Renal pelvis (tissue), 4 donors: Measurements from ENCODE around the gene MICAL1. TPM values are rescaled to one million over a fixed set of nuclear protein-coding genes. Genes with fewer than 3 reads are reported as not detected.

Experiments
- DNase-seq: peaks from one replicate; pipeline ENCODE4 v3.0.0-alpha.2; 2013
- polyA plus RNA-seq, 3 donors: library from polyadenylated mRNA; unstranded; fragments of 120-200 nt; gene quantifications; one replicate each; pipeline ENCODE4 v1.2.1, GENCODE V29; 2013; ENCODE audit not compliant: insufficient read length in 3 of 3

Gene MICAL1
- polyA plus RNA-seq, 3 donors = 25.8 to 32.5 (median 32.4) TPM

- DNase-seq = peak; percentile 95
These were observed 15.1 kb downstream of the MICAL1 start, which contains the start of the genes PPIL6 and SMPD2 for GRCh38 chr6:109440331-109441068. TSS of gene PPIL6 (minus strand) at chr6:109440628. CDS start at chr6:109440590, 38 bp downstream. TSS of gene SMPD2 (plus strand) at chr6:109440724. CDS start at chr6:109441122, 398 bp downstream.

- DNase-seq = no peak
These were observed 19.5 kb downstream of the MICAL1 start for GRCh38 chr6:109436041-109436440.

DNA sequence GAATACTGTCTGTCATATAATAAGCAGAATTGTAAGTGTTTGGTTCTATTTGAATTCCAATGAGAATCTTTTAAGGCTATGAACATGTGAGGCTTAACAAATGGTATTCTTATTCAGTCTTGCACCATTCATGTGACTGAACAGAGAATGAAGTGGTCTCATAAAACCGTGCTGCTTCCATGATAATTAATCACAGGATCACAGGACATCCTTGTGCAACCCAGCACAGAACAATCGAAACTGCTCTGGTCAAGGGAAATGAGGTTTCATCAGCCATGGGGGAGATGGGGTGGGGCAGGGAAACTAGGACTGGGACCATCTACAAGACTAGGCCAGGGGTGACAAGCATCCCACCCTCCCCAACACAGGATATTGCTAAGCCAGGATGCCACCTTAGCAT is 21.1 kb downstream of the MICAL1 start:
- no peak for DNase-seq

- no peak for DNase-seq
These were observed 26.1 kb downstream of the MICAL1 start for GRCh38 chr6:109429496-109429895.

DNA sequence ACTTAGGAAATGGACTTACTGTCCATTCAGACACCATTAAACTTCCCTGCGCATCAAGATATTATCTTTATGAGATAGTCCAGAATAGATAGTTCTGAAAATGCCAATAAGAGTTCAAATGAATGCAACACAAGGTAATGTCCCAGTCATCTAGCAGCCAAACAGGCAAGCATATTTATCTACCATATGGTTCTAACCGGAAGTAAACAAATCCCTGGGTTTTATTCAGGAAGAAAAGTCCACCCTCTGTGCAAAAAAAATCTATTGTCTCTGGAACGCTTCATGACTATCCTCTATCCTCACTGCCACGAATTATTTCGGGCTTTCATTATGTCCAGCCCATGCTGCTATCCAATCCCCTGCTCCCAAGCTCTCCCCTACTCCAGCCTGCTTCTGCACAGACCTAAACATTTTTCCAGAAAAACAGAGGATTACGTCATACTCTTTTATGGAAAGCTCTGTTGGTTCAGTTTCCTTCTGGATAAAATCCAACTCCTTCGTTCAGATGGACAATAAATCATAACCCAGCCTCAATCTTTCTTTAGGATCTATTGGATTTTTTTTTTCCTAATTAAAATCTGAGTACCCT is 26.6 kb downstream of the MICAL1 start:
- DNase-seq = peak; percentile 39

DNA sequence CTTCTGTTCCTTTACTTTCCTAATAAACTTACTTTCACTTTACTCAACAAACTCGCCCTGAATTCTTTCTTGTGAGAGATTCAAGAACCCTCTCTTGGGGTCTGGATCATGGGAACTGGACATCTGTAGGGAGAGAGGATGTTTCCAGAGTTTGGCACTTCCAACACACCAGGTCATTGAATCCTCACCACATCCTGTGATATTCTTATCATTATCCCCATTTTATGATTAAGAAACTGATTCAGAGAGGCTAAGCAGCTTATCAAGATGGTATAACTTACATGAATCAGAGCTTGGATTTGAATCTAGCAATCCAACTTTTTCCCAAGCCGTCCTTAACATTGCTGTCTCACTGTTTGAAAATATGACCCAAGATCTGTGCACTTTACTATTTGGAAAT is 30.6 kb downstream of the MICAL1 start:
- no peak for DNase-seq

DNA sequence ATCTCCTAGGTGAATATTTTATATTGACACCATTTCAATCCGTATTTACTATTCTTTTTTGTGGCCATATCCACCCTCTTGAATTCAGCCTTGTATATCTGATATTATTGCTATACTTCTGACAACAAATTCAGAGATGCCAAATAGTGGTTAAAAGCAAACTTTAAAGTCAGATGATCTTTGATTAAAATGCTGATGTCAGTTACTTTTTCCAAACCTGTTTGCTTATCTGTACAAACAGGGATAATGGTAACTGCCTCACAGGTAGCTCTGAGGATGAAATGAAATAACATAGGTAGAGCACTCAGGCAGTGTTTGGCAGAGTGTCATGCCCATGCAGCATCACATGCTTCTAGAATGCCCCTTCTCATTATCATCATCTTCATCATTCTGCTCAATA is 34.4 kb downstream of the MICAL1 start:
- DNase-seq = no peak

DNA sequence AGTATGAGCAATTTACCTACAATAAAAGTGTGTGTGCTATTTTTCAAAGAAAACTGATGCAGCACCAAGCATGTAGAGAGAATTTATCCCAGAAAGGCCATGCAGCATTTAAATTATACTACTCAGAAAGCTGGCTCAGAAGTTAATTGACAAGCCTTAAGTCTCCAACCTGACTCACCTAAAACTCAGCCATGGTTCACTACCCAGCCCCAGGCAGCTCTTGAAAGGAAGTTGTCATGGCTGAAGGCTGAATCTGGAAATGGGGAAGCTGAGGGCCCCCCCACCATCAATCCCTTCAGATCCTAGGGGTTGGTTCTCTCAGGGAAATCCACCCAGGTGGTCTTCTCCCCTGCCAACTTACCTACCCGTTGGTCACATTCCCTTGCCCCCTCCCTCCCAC is 34.8 kb downstream of the MICAL1 start:
- no peak for DNase-seq

GRCh38 chr6:109417646-109418045 is 37.9 kb downstream of the MICAL1 start:
- no peak for DNase-seq

GRCh38 chr6:109411034-109411433 is 44.5 kb downstream of the MICAL1 start:
- DNase-seq = no peak

DNA sequence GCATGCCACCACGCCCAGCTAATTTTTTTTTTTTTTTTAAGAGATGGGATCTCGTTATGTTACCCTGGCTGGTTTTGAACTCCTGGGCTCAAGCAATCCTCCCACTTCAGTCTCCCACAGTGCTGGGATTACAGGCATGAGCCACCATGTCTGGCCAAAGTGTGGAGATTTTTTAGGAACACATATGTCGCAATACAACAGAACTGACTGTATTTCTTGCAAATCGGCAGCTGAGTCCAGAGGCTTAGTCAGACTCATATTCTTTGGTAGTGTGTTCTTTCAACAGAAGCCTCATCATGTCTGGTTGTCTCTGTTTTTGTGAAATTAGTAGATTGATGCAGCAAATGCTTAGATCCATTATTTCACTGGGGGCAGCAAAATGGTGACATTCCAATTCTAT is 49.4 kb downstream of the MICAL1 start:
- no peak for DNase-seq

DNA sequence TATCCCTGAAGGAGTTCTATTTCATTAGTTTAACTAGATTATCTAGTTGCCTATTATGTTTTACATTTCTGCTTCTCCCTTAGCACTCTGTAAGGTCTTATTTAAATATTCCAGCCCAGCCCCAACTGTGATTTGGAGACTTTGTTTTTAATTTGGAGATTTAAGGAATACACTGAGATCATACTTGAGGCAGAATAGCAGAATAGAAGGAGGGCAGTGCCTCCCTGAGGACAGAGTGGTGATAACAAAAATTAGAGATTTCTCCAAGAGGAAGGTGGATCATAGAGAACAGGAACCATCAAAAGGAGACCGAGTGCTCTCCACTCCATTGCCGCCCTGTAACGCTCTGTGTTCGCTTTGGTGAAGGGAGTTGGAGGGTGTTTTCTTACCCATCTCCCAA is 58.6 kb downstream of the MICAL1 start:
- DNase-seq = no peak

GRCh38 chr6:109396046-109396718 is 59.4 kb downstream of the MICAL1 start:
- DNase-seq = no peak

Other genes starting within 250 kb of the MICAL1 start
- gene CD164, start 73.3 kb downstream of the MICAL1 start, polyA plus RNA-seq = 100 to 1,000 TPM; 423 to 525 (median 512) TPM
- gene PPIL6, start 15.1 kb downstream of the MICAL1 start, polyA plus RNA-seq = 10 to 100 TPM; 14.9 to 18.1 (median 15.5) TPM
- 10 to 100 TPM; 12.7 to 15.6 (median 15.3) TPM for gene SMPD2, start 15.0 kb downstream of the MICAL1 start, polyA plus RNA-seq
- gene ZBTB24, start 27.4 kb upstream of the MICAL1 start, polyA plus RNA-seq = 10 to 100 TPM; 12.4 to 17.4 (median 14.8) TPM
- gene AK9, start 235.4 kb upstream of the MICAL1 start, polyA plus RNA-seq = 10 to 100 TPM; 11.4 to 15.3 (median 12.3) TPM
- gene FIG4, start 235.5 kb upstream of the MICAL1 start, polyA plus RNA-seq = 10 to 100 TPM; 22.8 to 27.0 (median 24.0) TPM